MM.1S (cell line): ENCODE data around the gene BPIFB3.

Source experiments
- EZH2 ChIP-seq: fragments of 300-600 bp; sonication (generic); optimal IDR thresholded peaks from 2 replicates; pipeline ENCODE3; 2017; ENCODE audit warnings: low read depth, mild to moderate bottlenecking, antibody characterized with exemption, low read length, mixed read lengths
- EZH2phosphoT487 ChIP-seq: fragments of 300-600 bp; sonication (generic); IDR thresholded peaks from 2 replicates; pipeline ENCODE4 v1.6.1; 2018; ENCODE audit warnings: antibody characterized with exemption, low read length
- TF ChIP-seq, protein P1 (sequence below): fragments of 300-600 bp; sonication (generic); IDR thresholded peaks from 2 replicates; pipeline ENCODE4 v1.5.1; 2016; ENCODE audit warnings: antibody characterized with exemption, low read length, mixed read lengths

DNA sequence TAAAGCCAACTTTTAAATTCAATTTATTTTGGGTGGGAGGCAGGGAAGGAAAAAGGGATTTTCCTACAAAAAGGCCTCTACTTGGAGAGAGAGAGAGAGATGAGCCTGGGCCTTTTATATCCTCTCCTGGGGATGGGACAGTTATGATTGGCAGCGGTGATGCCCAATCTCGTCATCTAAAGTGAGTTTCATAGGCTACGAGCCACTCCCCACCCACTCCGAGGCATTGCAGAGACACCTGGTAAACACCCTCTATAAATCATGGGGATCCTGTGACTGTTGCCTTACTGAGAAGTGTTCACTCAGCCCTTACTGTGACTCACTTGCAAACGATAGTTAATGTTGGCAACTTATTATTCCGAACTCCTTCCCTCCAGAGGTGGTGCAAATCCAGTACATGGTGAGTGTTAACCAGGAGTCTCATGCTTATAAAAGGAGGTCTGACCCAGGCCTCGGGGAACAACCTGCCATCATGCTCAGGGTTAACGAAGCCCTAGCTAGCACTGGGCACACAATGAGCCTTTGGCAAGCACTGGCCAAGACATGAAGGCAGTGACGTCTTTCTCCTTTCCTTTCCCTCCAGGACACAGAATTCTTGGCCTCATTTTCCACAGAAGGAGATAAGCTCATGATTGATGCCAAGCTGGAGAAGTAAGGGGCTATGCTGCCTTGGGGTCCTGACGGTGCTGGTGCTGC, 46.3 kb downstream of the BPIFB3 start:
- TF ChIP-seq, protein P1, sequence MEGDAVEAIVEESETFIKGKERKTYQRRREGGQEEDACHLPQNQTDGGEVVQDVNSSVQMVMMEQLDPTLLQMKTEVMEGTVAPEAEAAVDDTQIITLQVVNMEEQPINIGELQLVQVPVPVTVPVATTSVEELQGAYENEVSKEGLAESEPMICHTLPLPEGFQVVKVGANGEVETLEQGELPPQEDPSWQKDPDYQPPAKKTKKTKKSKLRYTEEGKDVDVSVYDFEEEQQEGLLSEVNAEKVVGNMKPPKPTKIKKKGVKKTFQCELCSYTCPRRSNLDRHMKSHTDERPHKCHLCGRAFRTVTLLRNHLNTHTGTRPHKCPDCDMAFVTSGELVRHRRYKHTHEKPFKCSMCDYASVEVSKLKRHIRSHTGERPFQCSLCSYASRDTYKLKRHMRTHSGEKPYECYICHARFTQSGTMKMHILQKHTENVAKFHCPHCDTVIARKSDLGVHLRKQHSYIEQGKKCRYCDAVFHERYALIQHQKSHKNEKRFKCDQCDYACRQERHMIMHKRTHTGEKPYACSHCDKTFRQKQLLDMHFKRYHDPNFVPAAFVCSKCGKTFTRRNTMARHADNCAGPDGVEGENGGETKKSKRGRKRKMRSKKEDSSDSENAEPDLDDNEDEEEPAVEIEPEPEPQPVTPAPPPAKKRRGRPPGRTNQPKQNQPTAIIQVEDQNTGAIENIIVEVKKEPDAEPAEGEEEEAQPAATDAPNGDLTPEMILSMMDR = no peak
- TF ChIP-seq EZH2 (no peak), EZH2phosphoT487 (no peak)
